ENCODE data around the gene ITGA1.

Gene ITGA1

GRCh38 chr5:52909192-52909591 lies 121.5 kb downstream of the ITGA1 start:
- Histone ChIP-seq H3K36me3 (ENCODE audit: insufficient read depth, low read length) (no peaks in the 10 kb centered on the region), H3K27me3 (ENCODE audit: insufficient read depth, low read length, poor library complexity, severe bottlenecking) (no peaks in the 10 kb centered on the region), H3K9me3 (ENCODE audit: insufficient read depth, low read depth, low read length) (no peaks in the 10 kb centered on the region), H3K4me1 (ENCODE audit: insufficient read depth, low read length, poor library complexity, severe bottlenecking) (no peaks in the 10 kb centered on the region), H3F3A (ENCODE audit: low read depth) (no peaks in the 10 kb centered on the region), H2AFZ (ENCODE audit: low read length) (no peak overlapping the region), H3K9me2 (replicated peaks; ENCODE audit: low read depth, low read length) (no peaks in the 10 kb centered on the region), H4K20me1 (ENCODE audit: insufficient read depth, low read length, poor library complexity, severe bottlenecking) (no peaks in the 10 kb centered on the region), H3K9ac (ENCODE audit: low read depth, low read length, poor library complexity, severe bottlenecking) (no peak overlapping the region), H3K4me3 (ENCODE audit: low read length, poor library complexity, severe bottlenecking) (no peak overlapping the region), H3K4me2 (ENCODE audit: low read depth, low read length, poor library complexity, severe bottlenecking) (no peak overlapping the region), H3K79me2 (ENCODE audit: insufficient read depth, low read length) (no peaks in the 10 kb centered on the region)
- no peak for TF ChIP-seq EZH2phosphoT487 (IDR thresholded peaks at IDR 0.05; ENCODE audit: borderline replicate concordance)
- TF ChIP-seq CTCF (conservative IDR thresholded peaks at IDR 0.05; ENCODE audit: low read length), result no peak

- Histone ChIP-seq H3K4me1 (ENCODE audit: insufficient read depth, low read length, poor library complexity, severe bottlenecking) (no peaks in the 10 kb centered on the region), H3K27me3 (ENCODE audit: insufficient read depth, low read length, poor library complexity, severe bottlenecking) (no peaks in the 10 kb centered on the region), H3K36me3 (ENCODE audit: insufficient read depth, low read length) (no peaks in the 10 kb centered on the region), H4K20me1 (ENCODE audit: insufficient read depth, low read length, poor library complexity, severe bottlenecking) (no peaks in the 10 kb centered on the region), H2AFZ (ENCODE audit: low read length) (no peak overlapping the region), H3K9me2 (replicated peaks; ENCODE audit: low read depth, low read length) (no peaks in the 10 kb centered on the region), H3K79me2 (ENCODE audit: insufficient read depth, low read length) (no peaks in the 10 kb centered on the region), H3K9me3 (ENCODE audit: insufficient read depth, low read depth, low read length) (no peaks in the 10 kb centered on the region), H3K4me3 (ENCODE audit: low read length, poor library complexity, severe bottlenecking) (no peak overlapping the region), H3K9ac (ENCODE audit: low read depth, low read length, poor library complexity, severe bottlenecking) (no peak overlapping the region), H3K4me2 (ENCODE audit: low read depth, low read length, poor library complexity, severe bottlenecking) (no peak overlapping the region), H3F3A (ENCODE audit: low read depth) (no peaks in the 10 kb centered on the region)
- no peak for TF ChIP-seq EZH2phosphoT487 (IDR thresholded peaks at IDR 0.05; ENCODE audit: borderline replicate concordance)
- TF ChIP-seq CTCF (conservative IDR thresholded peaks at IDR 0.05; ENCODE audit: low read length), result no peak
Measured at GRCh38 chr5:52910071-52910470, 122.4 kb downstream of the ITGA1 start.

- Histone ChIP-seq H3K4me2 (ENCODE audit: low read depth, low read length, poor library complexity, severe bottlenecking) (peak overlapping the region; percentile 67), H3K9ac (ENCODE audit: low read depth, low read length, poor library complexity, severe bottlenecking) (no peak overlapping the region)
Measured at GRCh38 chr5:52915176-52915875, 127.6 kb downstream of the ITGA1 start.

More at GRCh38 chr5:52915176-52915875, 127.6 kb downstream of the ITGA1 start:
- Histone ChIP-seq H4K20me1 (ENCODE audit: insufficient read depth, low read length, poor library complexity, severe bottlenecking) (no peaks in the 10 kb centered on the region), H3K27me3 (ENCODE audit: insufficient read depth, low read length, poor library complexity, severe bottlenecking) (no peaks in the 10 kb centered on the region), H3F3A (ENCODE audit: low read depth) (no peaks in the 10 kb centered on the region), H3K9me2 (replicated peaks; ENCODE audit: low read depth, low read length) (no peaks in the 10 kb centered on the region), H3K36me3 (ENCODE audit: insufficient read depth, low read length) (no peaks in the 10 kb centered on the region), H3K9me3 (ENCODE audit: insufficient read depth, low read depth, low read length) (no peaks in the 10 kb centered on the region), H3K4me3 (ENCODE audit: low read length, poor library complexity, severe bottlenecking) (peak overlapping the region; percentile 70), H3K4me1 (ENCODE audit: insufficient read depth, low read length, poor library complexity, severe bottlenecking) (no peaks in the 10 kb centered on the region), H2AFZ (ENCODE audit: low read length) (peak overlapping the region; percentile 76; the same call in 1 of the 2 replicates), H3K79me2 (ENCODE audit: insufficient read depth, low read length) (no peaks in the 10 kb centered on the region)
- peak; percentile 92 for TF ChIP-seq CTCF (conservative IDR thresholded peaks at IDR 0.05; ENCODE audit: low read length)
- no peak for TF ChIP-seq EZH2phosphoT487 (IDR thresholded peaks at IDR 0.05; ENCODE audit: borderline replicate concordance)

Data from Loucy (cell line).